HCT116 (cell line): ENCODE data around the gene MYO3B. TPM values are rescaled to one million over a fixed set of nuclear protein-coding genes. Genes with fewer than 3 reads are reported as not detected.

Source experiments
- ATAC-seq: fragments of 200-7000 bp; cut with Tn5 transposase; 2 replicates; pipeline ENCODE4 v1.9.1; 2020; ENCODE audit warnings: mild to moderate bottlenecking, moderate library complexity
- BruUV-seq: library from RNA; stranded (reverse); fragments of 400-500 nt; replicated peaks from 2 replicates; lab custom pipeline; 2021; lab: Mats Ljungman, UMichigan
- CTCF ChIA-PET: fragments of 300-600 bp; sonication (Branson Sonifier 250); formaldehyde crosslinking; loops from one replicate; lab custom pipeline; 2021; ENCODE audit warnings: antibody characterized with exemption; lab: Charles Lee
- POLR2A ChIA-PET: fragments of 300-600, 350-600 bp; sonication (Branson Sonifier 250); formaldehyde crosslinking; loops from one replicate; lab custom pipeline; 2021; ENCODE audit warnings: antibody characterized with exemption; lab: Charles Lee
- RAD21 ChIA-PET, 2 experiments: fragments of 300-600 bp; sonication (Branson Sonifier 250); formaldehyde crosslinking; loops; one replicate each; lab custom pipeline; 2023; ENCODE audit warnings: low total read pairs in 2 of 2; ENCODE audit not compliant: uncharacterized antibody in 2 of 2, unreplicated experiment in 2 of 2, low non-redundant PET in 1 of 2; lab: Charles Lee
- DNase-seq: peaks from one replicate; pipeline ENCODE4 v3.0.0-alpha.2; 2010; ENCODE audit warnings: low read depth, low spot score
- H2AFZ ChIP-seq: fragments of 200-600 bp; shearing (Covaris generic), sonication (generic); 2 replicates; pipeline ENCODE4 v1.6.1; 2017; ENCODE audit warnings: low read depth, mixed run types, mixed read lengths, antibody characterized with exemption, low read length; ENCODE audit not compliant: poor library complexity, severe bottlenecking
- H3K27ac ChIP-seq: 2 replicates; pipeline ENCODE4 v1.5.1; 2012; ENCODE audit warnings: low read depth, low read length
- H3K27me3 ChIP-seq: fragments of 200-600 bp; sonication (generic); 2 replicates; pipeline ENCODE4 v1.6.1; 2016; ENCODE audit warnings: mixed run types, low read length, mixed read lengths; ENCODE audit not compliant: insufficient read depth
- H3K36me3 ChIP-seq, 2 experiments: fragments of 200-500 bp in 1 of 2; fragments of 200-600 bp in 1 of 2; sonication (Bioruptor generic) in 1 of 2; sonication (generic) in 1 of 2; 2 replicates each; pipeline versions ENCODE4 v1.5.1 to v1.6.1; 2014 to 2016; ENCODE audit warnings: low read length in 2 of 2, inconsistent platforms in 1 of 2, mixed read lengths in 1 of 2, mixed run types in 1 of 2; ENCODE audit not compliant: insufficient read depth in 2 of 2, control insufficient read depth in 1 of 2
- H3K4me1 ChIP-seq, 2 experiments: fragments of 200-600 bp in 1 of 2; sonication (generic) in 1 of 2; 2 replicates each; pipeline versions ENCODE4 v1.5.1 to v1.6.1; 2012 to 2017; ENCODE audit warnings: low read length in 2 of 2, inconsistent platforms in 1 of 2, mild to moderate bottlenecking in 1 of 2, mixed read lengths in 1 of 2, mixed run types in 1 of 2, moderate library complexity in 1 of 2; ENCODE audit not compliant: insufficient read depth in 2 of 2, control insufficient read depth in 1 of 2
- H3K4me2 ChIP-seq: fragments of 200-600 bp; sonication (generic); 2 replicates; pipeline ENCODE4 v1.6.1; 2017; ENCODE audit warnings: mixed run types, low read length, mixed read lengths
- H3K4me3 ChIP-seq, 2 experiments: fragments of 200-600 bp in 1 of 2; sonication (generic) in 1 of 2; replicated peaks in 1 of 2; 2 replicates each; pipeline ENCODE4 v1.5.1; 2011 to 2016; ENCODE audit warnings: low read length in 2 of 2, control low read depth in 1 of 2, low read depth in 1 of 2, mild to moderate bottlenecking in 1 of 2, mixed read lengths in 1 of 2, mixed run types in 1 of 2
- H3K79me2 ChIP-seq: fragments of 200-600 bp; sonication (generic); 2 replicates; pipeline ENCODE4 v1.6.1; 2017; ENCODE audit warnings: mild to moderate bottlenecking, mixed run types, low read length, moderate library complexity, mixed read lengths; ENCODE audit not compliant: insufficient read depth
- H3K9ac ChIP-seq: fragments of 200-600 bp; sonication (generic); 2 replicates; pipeline ENCODE4 v1.6.1; 2016; ENCODE audit warnings: low read length, mixed read lengths
- H3K9me2 ChIP-seq: fragments of 200-600 bp; sonication (generic), shearing (Covaris generic); 2 replicates; pipeline ENCODE4 v1.6.1; 2017; ENCODE audit warnings: mixed run types, mild to moderate bottlenecking, moderate library complexity; ENCODE audit not compliant: insufficient read depth
- H3K9me3 ChIP-seq, 2 experiments: fragments of 200-500 bp in 1 of 2; fragments of 200-600 bp in 1 of 2; sonication (Bioruptor generic) in 1 of 2; sonication (generic) in 1 of 2; 2 replicates each; pipeline ENCODE4 v1.6.1; 2014 to 2017; ENCODE audit warnings: low read length in 2 of 2, mixed read lengths in 2 of 2, inconsistent platforms in 1 of 2, low read depth in 1 of 2, mild to moderate bottlenecking in 1 of 2, mixed run types in 1 of 2, moderate library complexity in 1 of 2; ENCODE audit not compliant: control insufficient read depth in 1 of 2, insufficient read depth in 1 of 2
- H4K20me1 ChIP-seq: fragments of 200-600 bp; sonication (generic), shearing (Covaris generic); 2 replicates; pipeline ENCODE4 v1.6.1; 2017; ENCODE audit warnings: mixed run types, mild to moderate bottlenecking, moderate library complexity; ENCODE audit not compliant: insufficient read depth
- CBX3 ChIP-seq: IDR thresholded peaks from 2 replicates; pipeline ENCODE4 v1.6.1; 2012; ENCODE audit warnings: low read depth
- CEBPB ChIP-seq: IDR thresholded peaks from 2 replicates; pipeline ENCODE4 v1.6.1; 2012; ENCODE audit warnings: low read depth
- EGR1 ChIP-seq: IDR thresholded peaks from 2 replicates; pipeline ENCODE4 v1.6.1; 2012; ENCODE audit warnings: low read depth
- ELF1 ChIP-seq: IDR thresholded peaks from 2 replicates; pipeline ENCODE4 v1.6.1; 2012; ENCODE audit warnings: low read depth, borderline replicate concordance
- EZH2 ChIP-seq: fragments of 200-600 bp; sonication (generic); IDR thresholded peaks from 2 replicates; pipeline ENCODE4 v1.6.1; 2017; ENCODE audit warnings: antibody characterized with exemption, mixed run types
- EZH2phosphoT487 ChIP-seq: fragments of 200-600 bp; IDR thresholded peaks from 2 replicates; pipeline ENCODE4 v1.6.1; 2018; ENCODE audit warnings: antibody characterized with exemption, borderline replicate concordance
- FOSL1 ChIP-seq: IDR thresholded peaks from 2 replicates; pipeline ENCODE4 v1.6.1; 2012; ENCODE audit warnings: low read depth
- POLR2A ChIP-seq: IDR thresholded peaks from 2 replicates; pipeline ENCODE4 v1.7.0; 2011; ENCODE audit warnings: borderline replicate concordance; ENCODE audit not compliant: insufficient read depth, insufficient read length; ENCODE audit errors: extremely low read depth
- POLR2AphosphoS5 ChIP-seq: IDR thresholded peaks from 2 replicates; pipeline ENCODE4 v1.6.1; 2011; ENCODE audit warnings: mild to moderate bottlenecking, low read depth, low read length, moderate library complexity
- SIN3A ChIP-seq: IDR thresholded peaks from 2 replicates; pipeline ENCODE4 v1.6.1; 2012; ENCODE audit warnings: low read depth
- SP1 ChIP-seq: IDR thresholded peaks from 2 replicates; pipeline ENCODE4 v1.6.1; 2012; ENCODE audit warnings: low read depth
- YY1 ChIP-seq: IDR thresholded peaks from 2 replicates; pipeline ENCODE4 v1.6.1; 2011; ENCODE audit warnings: low read length, low read depth, moderate library complexity, mild to moderate bottlenecking; ENCODE audit not compliant: insufficient replicate concordance; ENCODE audit errors: extremely low read depth
- ZFX ChIP-seq: fragments of 450-650 bp; IDR thresholded peaks from 2 replicates; pipeline ENCODE4 v1.6.1; 2017
- intact Hi-C: fragments of 100-400 bp; cut with micrococcal nuclease; formaldehyde crosslinking; loops from 2 replicates; pipeline ENCODE4 v1.10.0; 2022
- total RNA-seq: library from RNA; stranded (reverse); gene quantifications from one replicate; pipeline ENCODE4 v1.2.1, GENCODE V29; 2021; ENCODE audit not compliant: unreplicated experiment
- TF ChIP-seq, protein P1 (sequence below): IDR thresholded peaks from 2 replicates; pipeline ENCODE4 v1.6.1; 2012
- TF ChIP-seq, protein P2 (sequence below): IDR thresholded peaks from 2 replicates; pipeline ENCODE4 v1.6.1; 2012

MYO3B gene
- total RNA-seq, 1 experiment from 2014 or later: not detected

DNA sequence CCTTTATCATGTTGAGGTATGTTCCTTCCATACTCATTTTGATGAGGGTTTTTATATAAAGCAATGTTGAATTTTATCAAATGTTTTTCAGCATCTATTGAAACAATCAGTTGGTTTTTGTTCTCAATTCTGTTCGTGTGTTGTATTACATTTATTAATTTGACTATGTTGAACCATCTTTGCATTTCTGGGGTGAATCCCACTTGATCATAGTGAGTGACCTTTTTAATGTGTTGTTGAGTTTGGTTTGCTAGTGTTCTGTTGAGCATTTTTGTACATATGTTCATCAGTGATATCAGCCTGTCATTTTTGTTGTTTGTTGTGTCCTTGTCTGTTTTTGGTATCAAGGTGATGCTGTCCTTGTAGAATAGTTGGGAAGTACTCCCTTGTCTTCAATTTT is 110.9 kb downstream of the MYO3B start:
- H4K20me1 ChIP-seq: no peaks in the 10 kb centered on the region
- DNase-seq (no peak), ATAC-seq (no peak)
- RAD21 ChIA-PET: no interaction called here
- BruUV-seq: no TSS peak
- H3K9ac ChIP-seq: no peak overlapping the region
- no peak overlapping the region for H3K4me3 ChIP-seq
- H3K9me3 ChIP-seq: no peaks in the 10 kb centered on the region
- CTCF ChIA-PET: no interaction called here
- H3K36me3 ChIP-seq: no peaks in the 10 kb centered on the region
- TF ChIP-seq ZFX (no peak), POLR2A (no peak), EZH2phosphoT487 (no peak), CEBPB (no peak), CBX3 (no peak), EGR1 (no peak), SIN3A (no peak), ELF1 (no peak), SP1 (no peak), EZH2 (no peak)
- no peak overlapping the region for H2AFZ ChIP-seq
- no peaks in the 10 kb centered on the region for H3K4me1 ChIP-seq
- no peaks in the 10 kb centered on the region for H3K79me2 ChIP-seq
- no peak overlapping the region for H3K4me2 ChIP-seq
- intact Hi-C loops: no loop called here
- H3K27ac ChIP-seq: no peak overlapping the region
- POLR2A ChIA-PET: interaction anchor here (0.9 kb wide), 1 partner anchor 9 kb away, joined by 3 read pairs; no protein-coding TSS in a partner anchor
- no peaks in the 10 kb centered on the region for H3K27me3 ChIP-seq
- no peaks in the 10 kb centered on the region for H3K9me2 ChIP-seq

DNA sequence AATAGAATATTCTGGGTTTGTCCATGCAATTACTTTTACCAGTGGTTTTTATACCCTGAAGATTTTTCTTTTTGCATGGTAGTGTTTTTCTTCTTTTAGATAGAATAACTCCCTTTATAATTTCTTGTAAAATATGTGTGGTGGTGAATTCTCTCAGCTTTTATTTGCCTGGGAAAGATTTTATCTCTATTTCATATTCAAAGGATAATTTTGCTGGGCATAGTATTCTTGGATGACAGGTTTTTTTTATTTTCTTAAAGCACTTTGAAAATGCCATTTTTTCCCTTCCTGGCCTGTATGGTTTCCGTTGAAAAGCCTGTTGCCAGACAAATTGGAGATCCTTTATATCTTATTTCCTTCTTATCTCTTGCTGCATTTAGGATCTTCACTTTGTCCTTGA is 113.5 kb downstream of the MYO3B start:
- intact Hi-C loops: no loop called here
- no peak for ATAC-seq
- Histone ChIP-seq H3K79me2 (no peaks in the 10 kb centered on the region), H3K36me3 (no peaks in the 10 kb centered on the region), H3K27me3 (no peaks in the 10 kb centered on the region), H3K27ac (no peak overlapping the region), H3K4me1 (no peaks in the 10 kb centered on the region), H3K9ac (no peak overlapping the region), H3K4me2 (no peak overlapping the region), H3K9me3 (peaks cover 0 to 5% of the 10 kb centered on the region in 2 experiments; a peak in 1 of 4 replicates), H3K9me2 (no peaks in the 10 kb centered on the region), H3K4me3 (no peak overlapping the region), H4K20me1 (no peaks in the 10 kb centered on the region), H2AFZ (no peak overlapping the region)
- TF ChIP-seq YY1: no peak
- TF ChIP-seq, protein P1, sequence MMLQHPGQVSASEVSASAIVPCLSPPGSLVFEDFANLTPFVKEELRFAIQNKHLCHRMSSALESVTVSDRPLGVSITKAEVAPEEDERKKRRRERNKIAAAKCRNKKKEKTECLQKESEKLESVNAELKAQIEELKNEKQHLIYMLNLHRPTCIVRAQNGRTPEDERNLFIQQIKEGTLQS: no peak
- no peak for TF ChIP-seq SP1
- no peak for TF ChIP-seq CBX3
- no peak for TF ChIP-seq EZH2
- no peak for TF ChIP-seq EZH2phosphoT487
- TF ChIP-seq, protein P2, sequence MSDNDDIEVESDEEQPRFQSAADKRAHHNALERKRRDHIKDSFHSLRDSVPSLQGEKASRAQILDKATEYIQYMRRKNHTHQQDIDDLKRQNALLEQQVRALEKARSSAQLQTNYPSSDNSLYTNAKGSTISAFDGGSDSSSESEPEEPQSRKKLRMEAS: no peak
- no peak for TF ChIP-seq ZFX
- TF ChIP-seq POLR2AphosphoS5: no peak
- no peak for TF ChIP-seq FOSL1
- ChIA-PET CTCF (no interaction called here), POLR2A (no interaction called here), RAD21 (no interaction called here)
- no peak for DNase-seq
- no TSS peak for BruUV-seq
